Caco-2 (cell line): ENCODE measurements around the gene BRINP2. TPM values are rescaled to one million over a fixed set of nuclear protein-coding genes. Genes with fewer than 3 reads are reported as not detected.

ENCODE experiments used
- BruUV-seq: library from RNA; stranded (reverse); fragments of 400-500 nt; replicated peaks from 2 replicates; lab custom pipeline; 2021; lab: Mats Ljungman, UMichigan
- CTCF ChIA-PET: fragments of 300-600 bp; sonication (Branson Sonifier 250); formaldehyde crosslinking; loops from one replicate; lab custom pipeline; 2022; ENCODE audit warnings: antibody characterized with exemption; lab: Charles Lee
- POLR2A ChIA-PET: fragments of 300-600 bp; sonication (Branson Sonifier 250); formaldehyde crosslinking; loops from one replicate; lab custom pipeline; 2022; ENCODE audit warnings: antibody characterized with exemption; lab: Charles Lee
- DNase-seq, 2 experiments: peaks; one replicate each; pipeline versions ENCODE4 v3.0.0 to v3.0.0-alpha.2; 2020 to 2022
- H3K27me3 ChIP-seq: replicated peaks from 2 replicates; pipeline ENCODE4 v1.6.0; 2011; ENCODE audit warnings: low read length; ENCODE audit not compliant: control insufficient read depth, insufficient read depth
- H3K36me3 ChIP-seq: 2 replicates; pipeline ENCODE4 v1.5.1; 2011; ENCODE audit warnings: low read length; ENCODE audit not compliant: control insufficient read depth, insufficient read depth
- H3K4me1 ChIP-seq: fragments of 250-450 bp; sonication (Bioruptor Pico); 2 replicates; pipeline ENCODE4 v1.5.1; 2020; ENCODE audit warnings: mild to moderate bottlenecking
- H3K4me3 ChIP-seq: 2 replicates; pipeline ENCODE4 v1.5.1; 2011; ENCODE audit warnings: low read depth, mild to moderate bottlenecking, control low read depth, low read length
- H3K9me3 ChIP-seq: fragments of 250-450 bp; sonication (Bioruptor Pico); 2 replicates; pipeline ENCODE4 v1.5.1; 2020; ENCODE audit warnings: mild to moderate bottlenecking, moderate library complexity
- H3K27ac Mint-ChIP-seq: one replicate; pipeline ENCODE4 v1.8.0; 2022; ENCODE audit warnings: mixed read lengths; ENCODE audit not compliant: unreplicated experiment
- H3K27me3 Mint-ChIP-seq: one replicate; pipeline ENCODE4 v1.8.0; 2022; ENCODE audit warnings: mixed read lengths; ENCODE audit not compliant: insufficient read depth, unreplicated experiment
- H3K36me3 Mint-ChIP-seq: one replicate; pipeline ENCODE4 v1.8.0; 2022; ENCODE audit warnings: mild to moderate bottlenecking, mixed read lengths; ENCODE audit not compliant: insufficient read depth, unreplicated experiment
- H3K4me1 Mint-ChIP-seq: one replicate; pipeline ENCODE4 v1.8.0; 2022; ENCODE audit warnings: low read depth, mixed read lengths; ENCODE audit not compliant: unreplicated experiment
- H3K4me3 Mint-ChIP-seq: one replicate; pipeline ENCODE4 v1.8.0; 2022; ENCODE audit warnings: mild to moderate bottlenecking, moderate library complexity, mixed read lengths; ENCODE audit not compliant: unreplicated experiment
- H3K9me3 Mint-ChIP-seq: one replicate; pipeline ENCODE4 v1.8.0; 2022; ENCODE audit warnings: mixed read lengths; ENCODE audit not compliant: unreplicated experiment
- CTCF ChIP-seq, 2 experiments: fragments of 200-600 bp in 1 of 2; IDR thresholded peaks; 1 replicate in 1 of 2; 2 replicates in 1 of 2; pipeline versions ENCODE4 v1.5.1 to v1.8.0; 2011 to 2022; ENCODE audit warnings: antibody characterized with exemption in 1 of 2, control low read depth in 1 of 2, inconsistent platforms in 1 of 2, low read depth in 1 of 2, low read length in 1 of 2, mild to moderate bottlenecking in 1 of 2, moderate library complexity in 1 of 2; ENCODE audit not compliant: insufficient read depth in 1 of 2, severe bottlenecking in 1 of 2, unreplicated experiment in 1 of 2
- intact Hi-C: fragments of 100-400 bp; cut with micrococcal nuclease; formaldehyde crosslinking; loops from one replicate; pipeline ENCODE4 v1.10.0; 2022; ENCODE audit not compliant: unreplicated experiment
- total RNA-seq: library from RNA; stranded (reverse); gene quantifications from 2 replicates; pipeline ENCODE4 v1.2.3, GENCODE V29; 2022

BRINP2 gene
- total RNA-seq, 1 experiment from 2014 or later, result not detected

- no peak for DNase-seq
- no peaks in the 10 kb centered on the region for H3K36me3 ChIP-seq
- no peak overlapping the region for H3K4me3 Mint-ChIP-seq
- BruUV-seq, result no TSS peak
- H3K27ac Mint-ChIP-seq, result no peak overlapping the region
- POLR2A ChIA-PET, result no interaction called here
- no peaks in the 10 kb centered on the region for H3K27me3 ChIP-seq
- H3K36me3 Mint-ChIP-seq, result peaks cover 4% of the 10 kb centered on the region
- H3K27me3 Mint-ChIP-seq, result peaks cover 11% of the 10 kb centered on the region
- no peaks in the 10 kb centered on the region for H3K4me1 Mint-ChIP-seq
- CTCF ChIA-PET, result interaction anchor here (0.7 kb wide), 1 partner anchor 64 kb away, joined by 8 read pairs; no protein-coding TSS in a partner anchor
- no peak for TF ChIP-seq CTCF (IDR thresholded peaks at IDR 0.05; ENCODE audit: insufficient read depth in 1 of 2, low read depth in 1 of 2, low read length in 1 of 2, severe bottlenecking in 1 of 2, unreplicated experiment in 1 of 2)
- H3K9me3 Mint-ChIP-seq, result no peaks in the 10 kb centered on the region
- no peak overlapping the region for H3K4me3 ChIP-seq
- intact Hi-C loops, result no loop called here
- H3K4me1 ChIP-seq, result no peaks in the 10 kb centered on the region
- H3K9me3 ChIP-seq, result no peaks in the 10 kb centered on the region
Observed at GRCh38 chr1:177163844-177164379, 6.8 kb upstream of the BRINP2 start.

GRCh38 chr1:177164380-177165068 is 6.2 kb upstream of the BRINP2 start, which contains the start of gene ASTN1:
Gene ASTN1, minus strand, starts transcription at chr1:177164712. Its CDS starts 36 bp downstream, at chr1:177164676.
- H3K27me3 ChIP-seq, result no peaks in the 10 kb centered on the region
- no peak for DNase-seq
- intact Hi-C loops, result no loop called here
- H3K36me3 ChIP-seq, result no peaks in the 10 kb centered on the region
- H3K36me3 Mint-ChIP-seq, result peaks cover 4% of the 10 kb centered on the region
- no peaks in the 10 kb centered on the region for H3K4me1 Mint-ChIP-seq
- no TSS peak for BruUV-seq
- no peak for TF ChIP-seq CTCF (IDR thresholded peaks at IDR 0.05; ENCODE audit: insufficient read depth in 1 of 2, low read depth in 1 of 2, low read length in 1 of 2, severe bottlenecking in 1 of 2, unreplicated experiment in 1 of 2)
- ChIA-PET CTCF (interaction anchor here (0.6 to 0.7 kb wide), 2 partner anchors 65 to 268 kb away, joined by 8 to 9 read pairs; no protein-coding TSS in a partner anchor), POLR2A (no interaction called here)
- H3K4me3 Mint-ChIP-seq, result no peak within 1 kb of the TSS
- peaks cover 11% of the 10 kb centered on the region for H3K27me3 Mint-ChIP-seq
- no peaks in the 10 kb centered on the region for H3K9me3 Mint-ChIP-seq
- no peaks in the 10 kb centered on the region for H3K4me1 ChIP-seq
- no peak within 1 kb of the TSS for H3K27ac Mint-ChIP-seq
- H3K9me3 ChIP-seq, result no peaks in the 10 kb centered on the region
- H3K4me3 ChIP-seq, result no peak within 1 kb of the TSS

GRCh38 chr1:177165069-177165439 is 5.7 kb upstream of the BRINP2 start:
- Mint-ChIP-seq H3K4me3 (no peak overlapping the region), H3K27ac (no peak overlapping the region), H3K36me3 (peaks cover 4% of the 10 kb centered on the region), H3K4me1 (no peaks in the 10 kb centered on the region), H3K9me3 (no peaks in the 10 kb centered on the region), H3K27me3 (peaks cover 11% of the 10 kb centered on the region)
- H3K4me3 ChIP-seq, result no peak overlapping the region
- BruUV-seq, result no TSS peak
- H3K9me3 ChIP-seq, result no peaks in the 10 kb centered on the region
- H3K4me1 ChIP-seq, result no peaks in the 10 kb centered on the region
- intact Hi-C loops, result no loop called here
- no peak for DNase-seq
- no peaks in the 10 kb centered on the region for H3K36me3 ChIP-seq
- no peak for TF ChIP-seq CTCF (IDR thresholded peaks at IDR 0.05; ENCODE audit: insufficient read depth in 1 of 2, low read depth in 1 of 2, low read length in 1 of 2, severe bottlenecking in 1 of 2, unreplicated experiment in 1 of 2)
- ChIA-PET POLR2A (no interaction called here), CTCF (no interaction called here)
- H3K27me3 ChIP-seq, result no peaks in the 10 kb centered on the region
